Measurements from ENCODE around the gene NECTIN4.
"Not testable (repeated sequence)": the region's sequence is repeated elsewhere in the genome, so short reads cannot be mapped to it uniquely, and the experiment has no call there.

Gene NECTIN4

DNA sequence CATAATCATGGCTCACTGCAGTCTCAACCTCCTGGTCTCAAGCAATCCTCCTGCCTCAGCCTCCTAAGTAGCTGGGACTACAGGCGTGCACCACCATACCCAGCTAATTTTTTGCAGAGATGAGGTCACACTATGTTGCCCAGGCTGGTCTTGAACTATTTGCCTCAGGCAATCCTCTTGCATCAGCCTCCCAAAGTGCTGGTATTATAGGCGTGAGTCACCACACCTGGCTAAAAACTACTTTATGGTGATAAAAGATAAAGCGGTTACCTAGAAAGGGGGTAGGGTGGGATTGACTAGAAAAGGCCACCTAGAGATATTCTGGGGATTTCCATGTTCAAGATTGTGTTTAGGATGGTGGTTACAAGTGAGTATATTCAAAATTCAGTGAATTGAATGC is 55.6 kb downstream of the NECTIN4 start:
- Histone ChIP-seq H3K9ac (ENCODE audit: low read length) (no peak overlapping the region), H3K36me3 (ENCODE audit: control insufficient read depth, insufficient read depth, low read length, severe bottlenecking) (peaks cover 8% of the 10 kb centered on the region), H3K4me1 (ENCODE audit: control insufficient read depth, insufficient read depth, low read length) (peaks cover 29% of the 10 kb centered on the region), H3K9me3 (ENCODE audit: control insufficient read depth, low read length) (no peaks in the 10 kb centered on the region), H3K4me3 (ENCODE audit: low read length) (no peak overlapping the region), H3K27me3 (replicated peaks; ENCODE audit: control insufficient read depth, insufficient read depth, low read length) (no peaks in the 10 kb centered on the region)
- no peak for DNase-seq (ENCODE audit: low read depth)

DNA sequence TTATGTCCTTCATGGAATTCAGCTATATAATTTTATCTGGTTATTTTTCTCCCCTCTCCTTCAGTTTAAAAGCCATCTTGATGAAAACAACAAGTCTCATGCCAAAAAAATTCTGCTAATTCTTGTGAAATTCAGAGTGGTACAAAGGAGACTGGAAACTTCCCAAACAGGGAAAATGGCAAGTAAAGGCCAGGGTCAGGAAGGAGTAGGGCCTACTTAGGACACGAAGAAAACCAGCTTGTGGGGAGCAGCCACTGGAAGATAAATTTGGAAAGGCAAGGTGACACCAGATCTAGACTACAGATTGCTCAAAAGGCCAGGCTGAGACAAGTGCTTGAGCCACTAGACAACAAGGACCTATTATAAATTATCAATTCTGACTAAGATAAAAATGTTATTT is 56.9 kb downstream of the NECTIN4 start:
- Histone ChIP-seq H3K27me3 (replicated peaks; ENCODE audit: control insufficient read depth, insufficient read depth, low read length) (no peaks in the 10 kb centered on the region), H3K9me3 (ENCODE audit: control insufficient read depth, low read length) (no peaks in the 10 kb centered on the region), H3K9ac (ENCODE audit: low read length) (peak overlapping the region; percentile 75), H3K4me1 (ENCODE audit: control insufficient read depth, insufficient read depth, low read length) (peaks cover 29% of the 10 kb centered on the region), H3K4me3 (ENCODE audit: low read length) (peak overlapping the region; percentile 32), H3K36me3 (ENCODE audit: control insufficient read depth, insufficient read depth, low read length, severe bottlenecking) (no peaks in the 10 kb centered on the region)
- peak; percentile 34 for DNase-seq (ENCODE audit: low read depth)

DNA sequence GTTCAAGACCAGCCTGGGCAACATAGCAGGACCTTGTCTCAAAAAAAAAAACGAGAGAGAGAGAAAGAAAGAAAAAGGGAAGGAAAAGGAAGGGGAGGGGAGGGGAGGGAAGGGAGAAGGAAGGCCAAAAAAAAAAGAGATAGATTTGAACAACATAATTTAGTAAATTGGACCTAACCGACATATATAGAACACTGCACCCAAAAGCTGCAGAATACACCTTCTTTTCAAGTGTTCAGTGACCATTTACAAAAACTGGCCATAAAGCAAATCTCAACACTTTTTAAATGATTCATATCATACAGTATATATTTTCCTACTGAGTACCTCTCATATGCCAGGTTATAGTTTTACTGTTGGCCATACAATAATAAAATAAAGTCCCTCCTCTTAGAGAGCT is 57.5 kb downstream of the NECTIN4 start:
- no peaks in the 10 kb centered on the region for H3K9me3 ChIP-seq (ENCODE audit: control insufficient read depth, low read length)
- H3K27me3 ChIP-seq (replicated peaks; ENCODE audit: control insufficient read depth, insufficient read depth, low read length), result no peaks in the 10 kb centered on the region
- H3K36me3 ChIP-seq (ENCODE audit: control insufficient read depth, insufficient read depth, low read length, severe bottlenecking), result no peaks in the 10 kb centered on the region
- peak overlapping the region; percentile 32 for H3K4me3 ChIP-seq (ENCODE audit: low read length)
- H3K9ac ChIP-seq (ENCODE audit: low read length), result peak overlapping the region; percentile 75
- H3K4me1 ChIP-seq (ENCODE audit: control insufficient read depth, insufficient read depth, low read length), result peaks cover 29% of the 10 kb centered on the region
- DNase-seq (ENCODE audit: low read depth), result no peak

DNA sequence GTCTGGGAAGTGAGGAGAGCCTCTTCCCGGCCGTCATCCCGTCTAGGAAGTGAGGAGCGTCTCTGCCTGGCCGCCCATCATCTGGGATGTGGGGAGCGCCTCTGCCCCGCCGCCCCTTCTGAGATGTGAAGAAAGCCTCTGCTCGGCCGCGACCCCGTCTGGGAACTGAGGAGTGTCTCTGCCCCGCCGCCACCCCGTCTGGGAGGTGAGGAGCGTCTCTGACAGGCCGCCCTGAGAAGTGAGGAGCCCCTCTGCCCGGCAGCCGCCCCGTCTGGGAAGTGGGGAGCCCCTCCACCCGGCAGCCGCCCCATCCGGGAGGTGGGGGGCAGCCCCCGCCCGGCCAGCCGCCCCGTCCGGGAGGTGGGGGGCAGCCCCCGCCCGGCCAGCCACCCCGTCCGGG is 59.9 kb downstream of the NECTIN4 start:
- DNase-seq (ENCODE audit: low read depth); H3K9me3 ChIP-seq (ENCODE audit: control insufficient read depth, low read length); H3K9ac ChIP-seq (ENCODE audit: low read length): not testable (repeated sequence)

DNA sequence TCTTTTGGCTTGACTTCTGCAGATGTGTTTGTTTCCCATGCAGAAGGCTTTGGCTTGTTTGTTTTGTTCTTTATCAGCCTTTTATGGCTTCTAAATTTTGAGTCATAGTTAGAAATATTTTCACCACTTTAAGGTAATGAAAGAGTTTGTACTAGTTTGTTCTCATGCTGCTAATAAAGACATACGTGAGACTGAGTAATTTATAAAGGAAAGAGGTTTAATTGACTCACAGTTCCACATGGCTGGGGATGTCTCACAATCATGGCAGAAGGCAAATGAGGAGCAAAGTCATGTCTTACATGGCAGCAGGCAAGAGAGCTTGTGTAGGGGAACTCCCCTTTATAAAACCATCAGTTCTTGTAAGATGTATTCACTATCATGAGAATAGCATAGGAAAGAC is 62.4 kb downstream of the NECTIN4 start:
- not testable (repeated sequence) for DNase-seq (ENCODE audit: low read depth); H3K27me3 ChIP-seq (replicated peaks; ENCODE audit: control insufficient read depth, insufficient read depth, low read length); H3K4me3 ChIP-seq (ENCODE audit: low read length); H3K9ac ChIP-seq (ENCODE audit: low read length); H3K36me3 ChIP-seq (ENCODE audit: control insufficient read depth, insufficient read depth, low read length, severe bottlenecking); H3K9me3 ChIP-seq (ENCODE audit: control insufficient read depth, low read length)
- H3K4me1 ChIP-seq (ENCODE audit: control insufficient read depth, insufficient read depth, low read length), result peaks cover 17% of the 10 kb centered on the region

More for the DNA sequence above, 59.9 kb downstream of the NECTIN4 start:
- H3K4me3 ChIP-seq (ENCODE audit: low read length); H3K36me3 ChIP-seq (ENCODE audit: control insufficient read depth, insufficient read depth, low read length, severe bottlenecking); H3K27me3 ChIP-seq (replicated peaks; ENCODE audit: control insufficient read depth, insufficient read depth, low read length): not testable (repeated sequence)
- peaks cover 25% of the 10 kb centered on the region for H3K4me1 ChIP-seq (ENCODE audit: control insufficient read depth, insufficient read depth, low read length)

DNA sequence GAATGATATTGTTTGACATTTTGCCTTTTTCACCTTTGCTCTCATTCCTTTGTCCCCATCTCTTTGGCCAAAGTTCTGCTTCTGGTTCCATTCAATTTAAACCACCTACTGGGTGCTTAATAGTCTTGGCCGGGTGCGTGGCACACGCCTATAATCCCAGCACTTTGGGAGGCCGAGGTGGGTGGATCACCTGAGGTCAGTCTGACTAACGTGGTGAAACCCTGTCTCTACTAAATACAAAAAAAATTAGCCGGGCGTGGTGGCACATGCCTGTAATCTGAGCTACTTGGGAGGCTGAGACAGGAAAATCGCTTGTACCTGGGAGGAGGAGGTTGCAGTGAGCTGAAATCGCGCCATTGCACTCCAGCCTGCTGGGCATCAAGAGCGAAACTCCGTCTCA is 66.9 kb downstream of the NECTIN4 start:
- H3K9ac ChIP-seq (ENCODE audit: low read length); H3K9me3 ChIP-seq (ENCODE audit: control insufficient read depth, low read length); H3K4me3 ChIP-seq (ENCODE audit: low read length); H3K36me3 ChIP-seq (ENCODE audit: control insufficient read depth, insufficient read depth, low read length, severe bottlenecking); DNase-seq (ENCODE audit: low read depth); H3K27me3 ChIP-seq (replicated peaks; ENCODE audit: control insufficient read depth, insufficient read depth, low read length): not testable (repeated sequence)
- peaks cover 19% of the 10 kb centered on the region for H3K4me1 ChIP-seq (ENCODE audit: control insufficient read depth, insufficient read depth, low read length)

DNA sequence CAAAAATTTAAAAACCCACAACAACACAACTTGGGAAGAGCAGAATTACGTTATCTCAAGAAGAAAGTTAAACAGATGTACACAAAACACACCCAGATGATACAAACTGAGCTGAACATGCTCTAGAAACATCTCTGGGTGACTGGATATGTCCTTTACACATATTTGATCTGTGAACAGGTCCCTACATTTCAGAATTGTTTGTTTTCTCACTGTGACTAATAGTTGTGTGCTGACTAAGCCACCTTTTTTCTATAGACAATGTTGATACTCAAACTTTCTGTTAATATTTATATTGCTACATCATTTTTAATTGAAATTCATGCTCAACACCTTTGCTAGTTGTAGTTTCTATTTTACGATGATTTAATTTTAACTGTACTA is 67.4 kb downstream of the NECTIN4 start:
- Histone ChIP-seq H3K4me3 (ENCODE audit: low read length) (peak overlapping the region; percentile 91), H3K27me3 (replicated peaks; ENCODE audit: control insufficient read depth, insufficient read depth, low read length) (no peaks in the 10 kb centered on the region)

DNA sequence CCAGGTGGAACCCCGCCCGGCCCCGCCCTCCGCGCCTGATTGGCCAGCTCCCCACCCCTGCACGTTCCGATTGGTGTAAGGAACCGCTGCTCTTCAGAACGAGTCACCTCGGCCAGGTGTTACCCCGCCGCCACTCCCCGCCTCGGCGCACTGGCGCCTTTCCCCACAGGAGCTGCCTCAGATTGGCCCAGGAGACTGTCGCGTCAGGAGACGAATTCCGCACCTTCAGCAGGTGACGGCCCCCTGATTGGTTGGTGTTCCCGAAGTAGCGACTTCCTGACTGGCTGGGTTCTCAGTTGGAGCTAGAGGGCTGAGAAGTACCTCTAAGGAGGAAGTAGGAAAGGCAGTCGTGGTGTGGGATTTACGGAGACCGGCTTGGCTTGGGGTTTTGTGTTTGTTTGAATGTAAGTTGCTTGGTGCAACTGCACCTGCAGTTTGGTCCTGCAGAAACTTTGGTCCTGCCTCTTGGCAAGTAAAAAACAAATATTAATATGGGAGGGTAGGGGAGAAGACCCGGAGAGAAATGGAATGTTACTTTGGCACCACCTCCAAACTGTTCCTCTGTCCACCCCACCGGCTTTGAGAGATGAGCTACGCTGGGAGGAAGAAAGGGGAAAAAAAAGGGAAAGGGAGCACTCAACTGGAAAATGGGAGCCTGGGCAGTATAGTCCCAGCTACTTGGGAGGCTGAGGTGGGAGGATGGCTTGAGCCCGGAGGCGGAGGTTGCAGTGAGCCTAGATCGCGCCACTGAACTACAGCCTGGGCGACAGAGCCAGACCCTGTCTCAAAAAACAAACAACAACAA is 68.0 kb downstream of the NECTIN4 start:
- peaks cover 22% of the 10 kb centered on the region for H3K4me1 ChIP-seq (ENCODE audit: control insufficient read depth, insufficient read depth, low read length)
- no peak for DNase-seq (ENCODE audit: low read depth)
- no peaks in the 10 kb centered on the region for H3K36me3 ChIP-seq (ENCODE audit: control insufficient read depth, insufficient read depth, low read length, severe bottlenecking)
- H3K9ac ChIP-seq (ENCODE audit: low read length), result peak overlapping the region; percentile 80
- no peaks in the 10 kb centered on the region for H3K27me3 ChIP-seq (replicated peaks; ENCODE audit: control insufficient read depth, insufficient read depth, low read length)
- peak overlapping the region; percentile 91 for H3K4me3 ChIP-seq (ENCODE audit: low read length)
- no peaks in the 10 kb centered on the region for H3K9me3 ChIP-seq (ENCODE audit: control insufficient read depth, low read length)

More for the DNA sequence above, 67.4 kb downstream of the NECTIN4 start:
- Histone ChIP-seq H3K9me3 (ENCODE audit: control insufficient read depth, low read length) (no peaks in the 10 kb centered on the region), H3K9ac (ENCODE audit: low read length) (peak overlapping the region; percentile 80), H3K4me1 (ENCODE audit: control insufficient read depth, insufficient read depth, low read length) (peaks cover 22% of the 10 kb centered on the region), H3K36me3 (ENCODE audit: control insufficient read depth, insufficient read depth, low read length, severe bottlenecking) (no peaks in the 10 kb centered on the region)
- no peak for DNase-seq (ENCODE audit: low read depth)
